Hepatocyte (in vitro differentiated cells): ENCODE results near the gene HCN2. TPM values are rescaled to one million over a fixed set of nuclear protein-coding genes. Genes with fewer than 3 reads are reported as not detected.

Experiments used
- DNase-seq: peaks from one replicate; pipeline ENCODE4 v3.0.0-alpha.2; 2016; ENCODE audit warnings: low spot score
- H2AFZ ChIP-seq: fragments of 200-600 bp; sonication (generic); 2 replicates; pipeline ENCODE4 v1.6.0; 2016; ENCODE audit warnings: antibody characterized with exemption, mild to moderate bottlenecking
- H3K27ac ChIP-seq: fragments of 200-600 bp; sonication (generic); 2 replicates; pipeline ENCODE4 v1.5.1; 2016; ENCODE audit warnings: mild to moderate bottlenecking
- H3K27me3 ChIP-seq: fragments of 200-600 bp; sonication (generic); 2 replicates; pipeline ENCODE4 v1.6.1; 2016
- H3K36me3 ChIP-seq: fragments of 200-600 bp; sonication (generic); replicated peaks from 2 replicates; pipeline ENCODE4 v1.5.1; 2016; ENCODE audit warnings: low read depth; ENCODE audit not compliant: insufficient read depth
- H3K4me1 ChIP-seq: fragments of 200-600 bp; sonication (generic); 2 replicates; pipeline ENCODE4 v1.5.1; 2016; ENCODE audit warnings: mild to moderate bottlenecking, moderate library complexity; ENCODE audit not compliant: insufficient read depth
- H3K4me2 ChIP-seq: fragments of 200-600 bp; sonication (generic); 2 replicates; pipeline ENCODE4 v1.6.0; 2016
- H3K4me3 ChIP-seq: fragments of 200-600 bp; sonication (generic); 2 replicates; pipeline ENCODE4 v1.5.1; 2016; ENCODE audit warnings: mild to moderate bottlenecking
- H3K79me2 ChIP-seq: fragments of 200-600 bp; sonication (generic); 2 replicates; pipeline ENCODE4 v1.6.0; 2017; ENCODE audit warnings: mild to moderate bottlenecking
- H3K9me2 ChIP-seq: fragments of 200-600 bp; sonication (generic); replicated peaks from 2 replicates; pipeline ENCODE4 v1.6.0; 2017; ENCODE audit warnings: mild to moderate bottlenecking; ENCODE audit not compliant: insufficient read depth
- H3K9me3 ChIP-seq: fragments of 200-600 bp; sonication (generic); 2 replicates; pipeline ENCODE4 v1.5.1; 2016; ENCODE audit warnings: low read depth, mild to moderate bottlenecking
- H4K20me1 ChIP-seq: fragments of 200-600 bp; sonication (generic); 2 replicates; pipeline ENCODE4 v1.6.0; 2016; ENCODE audit warnings: mild to moderate bottlenecking; ENCODE audit not compliant: insufficient read depth, poor library complexity, severe bottlenecking
- CTCF ChIP-seq: fragments of 200-600 bp; sonication (generic); IDR thresholded peaks from 2 replicates; pipeline ENCODE4 v1.5.1; 2016; ENCODE audit warnings: antibody characterized with exemption, mild to moderate bottlenecking; ENCODE audit not compliant: poor library complexity
- EZH2 ChIP-seq: fragments of 200-600 bp; sonication (generic); IDR thresholded peaks from 2 replicates; pipeline ENCODE4 v1.6.1; 2016; ENCODE audit warnings: antibody characterized with exemption, mild to moderate bottlenecking, borderline replicate concordance
- EZH2phosphoT487 ChIP-seq: fragments of 200-600 bp; sonication (generic); IDR thresholded peaks from one replicate; pipeline ENCODE4 v1.6.1; 2018; ENCODE audit warnings: antibody characterized with exemption, mild to moderate bottlenecking, low read depth, moderate library complexity; ENCODE audit not compliant: unreplicated experiment, severe bottlenecking
- WGBS: methylation state at CpG from one replicate; pipeline ENCODE4 v1.1.6; 2016; ENCODE audit warnings: low lambda C conversion rate; ENCODE audit errors: missing lambda C conversion rate; 5-methylcytosine and 5-hydroxymethylcytosine counted together
- polyA plus RNA-seq: library from polyadenylated mRNA; unstranded; fragments of >200 nt; fragmentation: Nextera tagmentation; extraction: Ambion mirVana; gene quantifications from 2 replicates; pipeline ENCODE4 v1.2.1, GENCODE V29; 2016
- total RNA-seq: library from RNA; depleted of rRNA; stranded (reverse); fragments of >200 nt; gene quantifications from 2 replicates; pipeline ENCODE4 v1.2.3, GENCODE V29; 2014

Gene HCN2
- total and polyA plus RNA-seq, 2 experiments from 2014 or later: 0.16 to 0.30 TPM

DNA sequence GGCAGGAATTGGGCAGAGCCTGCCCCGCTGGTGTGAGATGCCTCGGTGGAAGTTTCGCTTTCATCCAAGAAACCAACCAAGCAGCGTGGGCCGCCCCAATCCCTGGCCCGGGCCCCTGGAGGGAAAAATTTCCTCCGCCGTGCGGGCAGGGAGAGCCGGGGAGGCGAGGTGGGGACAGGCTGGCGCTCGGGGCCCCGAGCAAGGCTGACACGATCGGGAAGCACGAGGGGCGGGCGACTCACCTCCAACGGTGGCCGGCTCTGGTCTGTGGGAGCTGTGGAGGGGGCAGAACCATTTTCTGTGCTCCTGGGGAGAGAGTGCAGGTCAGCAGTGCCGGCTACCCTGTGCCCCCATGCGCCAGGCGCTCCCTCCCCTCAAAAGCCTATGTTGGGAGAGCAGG, 62.3 kb downstream of the HCN2 start:
- H3K4me3 ChIP-seq: no peak overlapping the region
- 92% methylated on average over 21 of the region's 24 CpGs for WGBS
- peaks cover 51% of the 10 kb centered on the region for H4K20me1 ChIP-seq
- no peak for DNase-seq
- H3K27ac ChIP-seq: no peak overlapping the region
- TF ChIP-seq EZH2 (no peak), EZH2phosphoT487 (no peak), CTCF (no peak)
- H3K4me2 ChIP-seq: no peak overlapping the region
- H2AFZ ChIP-seq: no peak overlapping the region
- H3K36me3 ChIP-seq: no peaks in the 10 kb centered on the region
- H3K79me2 ChIP-seq: peaks cover 60% of the 10 kb centered on the region
- H3K9me2 ChIP-seq: no peaks in the 10 kb centered on the region
- no peaks in the 10 kb centered on the region for H3K27me3 ChIP-seq
- no peaks in the 10 kb centered on the region for H3K4me1 ChIP-seq
- no peaks in the 10 kb centered on the region for H3K9me3 ChIP-seq

GRCh38 chr19:652467-653389, 63.0 kb downstream of the HCN2 start:
- Histone ChIP-seq H3K9me3 (no peaks in the 10 kb centered on the region), H3K9me2 (no peaks in the 10 kb centered on the region), H3K4me3 (no peak overlapping the region), H2AFZ (no peak overlapping the region), H4K20me1 (peaks cover 59% of the 10 kb centered on the region), H3K4me1 (peaks cover 5% of the 10 kb centered on the region), H3K79me2 (peaks cover 67% of the 10 kb centered on the region), H3K27me3 (no peaks in the 10 kb centered on the region), H3K36me3 (no peaks in the 10 kb centered on the region), H3K27ac (no peak overlapping the region), H3K4me2 (no peak overlapping the region)
- no peak for DNase-seq
- no peak for TF ChIP-seq EZH2
- TF ChIP-seq EZH2phosphoT487: no peak
- no peak for TF ChIP-seq CTCF
- 95% methylated on average over 49 of the region's 54 CpGs for WGBS

GRCh38 chr19:653425-653824, 63.7 kb downstream of the HCN2 start:
- Histone ChIP-seq H2AFZ (no peak overlapping the region), H3K79me2 (peaks cover 74% of the 10 kb centered on the region), H3K27me3 (no peaks in the 10 kb centered on the region), H3K9me3 (no peaks in the 10 kb centered on the region), H3K4me3 (no peak overlapping the region), H3K36me3 (no peaks in the 10 kb centered on the region), H3K4me1 (peaks cover 12% of the 10 kb centered on the region), H3K27ac (no peak overlapping the region), H4K20me1 (peaks cover 66% of the 10 kb centered on the region), H3K4me2 (no peak overlapping the region), H3K9me2 (no peaks in the 10 kb centered on the region)
- no peak for DNase-seq
- TF ChIP-seq EZH2: no peak
- no peak for TF ChIP-seq CTCF
- TF ChIP-seq EZH2phosphoT487: no peak
- 94% methylated on average over 17 of the region's 17 CpGs for WGBS
